Smooth muscle cell (in vitro differentiated cells): ENCODE data around the gene SPNS2. TPM values are rescaled to one million over a fixed set of nuclear protein-coding genes. Genes with fewer than 3 reads are reported as not detected.

ENCODE experiments used
- DNase-seq: peaks from one replicate; lab custom pipeline; 2025; ENCODE audit not compliant: unreplicated experiment; lab: John Stamatoyannopoulos, UW
- H2AFZ ChIP-seq: fragments of 200-600 bp; sonication (generic); 2 replicates; pipeline ENCODE4 v1.6.0; 2016; ENCODE audit warnings: antibody characterized with exemption, low read depth, mild to moderate bottlenecking
- H3F3A ChIP-seq: fragments of 200-600 bp; sonication (generic); 2 replicates; pipeline ENCODE4 v1.6.0; 2017; ENCODE audit warnings: antibody characterized with exemption, low read depth
- H3K27ac ChIP-seq: fragments of 200-600 bp; sonication (generic); 2 replicates; pipeline ENCODE4 v1.5.1; 2016; ENCODE audit warnings: low read depth, mild to moderate bottlenecking
- H3K27me3 ChIP-seq: fragments of 200-600 bp; sonication (generic); 2 replicates; pipeline ENCODE4 v1.6.1; 2016; ENCODE audit warnings: low read depth, mild to moderate bottlenecking
- H3K36me3 ChIP-seq: fragments of 200-600 bp; sonication (generic); 2 replicates; pipeline ENCODE4 v1.5.1; 2016; ENCODE audit warnings: low read depth
- H3K4me1 ChIP-seq: fragments of 200-600 bp; sonication (generic); 2 replicates; pipeline ENCODE4 v1.5.1; 2016; ENCODE audit warnings: low read depth
- H3K4me2 ChIP-seq: fragments of 200-600 bp; sonication (generic); 2 replicates; pipeline ENCODE4 v1.6.0; 2016; ENCODE audit warnings: mild to moderate bottlenecking
- H3K4me3 ChIP-seq: fragments of 200-600 bp; sonication (generic); 2 replicates; pipeline ENCODE4 v1.5.1; 2016; ENCODE audit warnings: mild to moderate bottlenecking
- H3K79me2 ChIP-seq: fragments of 200-600 bp; sonication (generic); 2 replicates; pipeline ENCODE4 v1.6.0; 2016; ENCODE audit warnings: low read depth, mild to moderate bottlenecking
- H3K9ac ChIP-seq: fragments of 200-600 bp; sonication (generic); 2 replicates; pipeline ENCODE4 v1.6.0; 2016; ENCODE audit warnings: low read depth
- H3K9me3 ChIP-seq: fragments of 200-600 bp; sonication (generic); replicated peaks from 2 replicates; pipeline ENCODE4 v1.5.1; 2016; ENCODE audit warnings: low read depth
- H4K20me1 ChIP-seq: fragments of 200-600 bp; sonication (generic); 2 replicates; pipeline ENCODE4 v1.6.0; 2016; ENCODE audit warnings: low read depth
- WGBS: methylation state at CpG from one replicate; pipeline ENCODE4 v1.1.7; 2016; ENCODE audit warnings: low lambda C conversion rate; 5-methylcytosine and 5-hydroxymethylcytosine counted together
- polyA plus RNA-seq: library from polyadenylated mRNA; unstranded; fragments of >200 nt; fragmentation: Nextera tagmentation; extraction: Ambion mirVana; gene quantifications from 2 replicates; pipeline ENCODE4 v1.2.1, GENCODE V29; 2016
- total RNA-seq: library from RNA; depleted of rRNA; stranded (reverse); fragments of >200 nt; gene quantifications from 2 replicates; pipeline ENCODE4 v1.2.3, GENCODE V29; 2014
- TF ChIP-seq, protein P1 (sequence below): fragments of 200-600 bp; sonication (generic); IDR thresholded peaks from 2 replicates; pipeline ENCODE4 v1.5.1; 2017; ENCODE audit warnings: borderline replicate concordance, mild to moderate bottlenecking, antibody characterized with exemption; ENCODE audit not compliant: insufficient read depth, poor library complexity, severe bottlenecking

Gene SPNS2
- total and polyA plus RNA-seq, 2 experiments from 2014 or later = 5.1 to 16.5 TPM

DNA sequence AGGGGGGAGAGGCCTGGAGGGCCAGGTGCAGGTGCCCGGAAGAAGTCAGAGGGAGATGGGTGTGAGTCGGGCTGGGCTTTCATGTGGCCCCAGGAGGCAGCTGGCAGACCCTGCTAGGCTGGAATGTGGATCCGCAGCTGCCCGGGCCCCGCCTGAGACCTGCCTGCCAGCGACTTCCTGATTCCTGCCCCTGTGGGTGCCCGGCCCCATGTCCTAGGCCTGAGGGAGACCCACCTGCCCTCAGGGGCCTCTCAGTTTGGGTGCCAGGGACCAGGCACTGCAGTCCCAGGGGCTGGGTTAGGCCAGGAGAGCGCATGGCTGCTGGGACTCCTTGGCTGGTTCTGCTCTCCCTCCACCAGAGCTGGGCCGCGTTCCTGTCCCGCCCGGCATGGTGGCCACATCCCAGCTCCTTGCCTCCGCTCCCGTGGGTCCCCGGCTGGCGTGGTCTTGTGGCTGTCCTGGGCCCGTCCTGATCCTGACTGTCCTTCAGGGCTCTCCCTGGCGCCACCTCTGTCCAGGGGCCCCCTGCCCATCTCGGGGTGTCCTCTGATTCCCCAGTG lies 22.1 kb upstream of the SPNS2 start:
- Histone ChIP-seq H3K79me2 (no peaks in the 10 kb centered on the region), H3K4me1 (peaks cover 14% of the 10 kb centered on the region), H3F3A (no peaks in the 10 kb centered on the region), H3K36me3 (no peaks in the 10 kb centered on the region), H3K9ac (no peak overlapping the region), H3K9me3 (no peaks in the 10 kb centered on the region), H3K27me3 (no peaks in the 10 kb centered on the region), H3K27ac (no peak overlapping the region), H3K4me3 (no peak overlapping the region), H3K4me2 (no peak overlapping the region), H4K20me1 (no peaks in the 10 kb centered on the region), H2AFZ (no peak overlapping the region)
- TF ChIP-seq, protein P1, sequence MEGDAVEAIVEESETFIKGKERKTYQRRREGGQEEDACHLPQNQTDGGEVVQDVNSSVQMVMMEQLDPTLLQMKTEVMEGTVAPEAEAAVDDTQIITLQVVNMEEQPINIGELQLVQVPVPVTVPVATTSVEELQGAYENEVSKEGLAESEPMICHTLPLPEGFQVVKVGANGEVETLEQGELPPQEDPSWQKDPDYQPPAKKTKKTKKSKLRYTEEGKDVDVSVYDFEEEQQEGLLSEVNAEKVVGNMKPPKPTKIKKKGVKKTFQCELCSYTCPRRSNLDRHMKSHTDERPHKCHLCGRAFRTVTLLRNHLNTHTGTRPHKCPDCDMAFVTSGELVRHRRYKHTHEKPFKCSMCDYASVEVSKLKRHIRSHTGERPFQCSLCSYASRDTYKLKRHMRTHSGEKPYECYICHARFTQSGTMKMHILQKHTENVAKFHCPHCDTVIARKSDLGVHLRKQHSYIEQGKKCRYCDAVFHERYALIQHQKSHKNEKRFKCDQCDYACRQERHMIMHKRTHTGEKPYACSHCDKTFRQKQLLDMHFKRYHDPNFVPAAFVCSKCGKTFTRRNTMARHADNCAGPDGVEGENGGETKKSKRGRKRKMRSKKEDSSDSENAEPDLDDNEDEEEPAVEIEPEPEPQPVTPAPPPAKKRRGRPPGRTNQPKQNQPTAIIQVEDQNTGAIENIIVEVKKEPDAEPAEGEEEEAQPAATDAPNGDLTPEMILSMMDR = no peak
- DNase-seq = no peak
- WGBS = 84% methylated on average over 15 of the region's 19 CpGs

DNA sequence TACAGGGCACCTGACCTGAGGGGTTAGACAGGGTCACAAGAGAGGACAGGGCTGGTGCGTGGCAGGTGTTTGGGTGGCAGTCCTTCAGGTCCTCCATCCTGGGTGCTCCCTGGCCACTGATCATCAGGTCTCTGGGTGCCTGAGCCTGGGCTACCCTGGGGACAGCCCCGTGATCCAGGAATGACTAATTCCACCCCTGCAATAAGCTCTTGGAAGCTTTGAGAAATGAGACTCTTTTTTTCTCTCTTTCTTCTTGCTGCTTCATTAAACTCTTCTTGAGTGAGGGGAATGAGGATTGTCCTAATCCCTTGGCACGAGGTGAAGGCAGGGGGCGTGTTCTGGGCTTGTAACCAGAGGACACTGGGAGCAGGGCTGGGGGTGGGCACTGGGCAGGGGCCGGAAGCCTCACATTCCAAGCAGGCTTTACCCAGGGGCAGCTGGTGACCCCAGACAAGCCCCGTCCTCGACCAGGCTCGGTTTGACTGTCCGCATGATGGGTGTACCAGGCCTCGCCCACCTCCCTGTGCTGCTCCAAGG lies 21.4 kb upstream of the SPNS2 start:
- no peaks in the 10 kb centered on the region for H3K27me3 ChIP-seq
- no peak overlapping the region for H3K9ac ChIP-seq
- no peak overlapping the region for H3K4me3 ChIP-seq
- H3F3A ChIP-seq = no peaks in the 10 kb centered on the region
- H3K27ac ChIP-seq = no peak overlapping the region
- no peaks in the 10 kb centered on the region for H4K20me1 ChIP-seq
- no peak overlapping the region for H3K4me2 ChIP-seq
- no peaks in the 10 kb centered on the region for H3K79me2 ChIP-seq
- TF ChIP-seq, protein P1 = no peak
- H3K36me3 ChIP-seq = no peaks in the 10 kb centered on the region
- no peak for DNase-seq
- no peaks in the 10 kb centered on the region for H3K9me3 ChIP-seq
- peaks cover 14% of the 10 kb centered on the region for H3K4me1 ChIP-seq
- 73% methylated on average over 10 of the region's 10 CpGs for WGBS
- H2AFZ ChIP-seq = no peak overlapping the region

DNA sequence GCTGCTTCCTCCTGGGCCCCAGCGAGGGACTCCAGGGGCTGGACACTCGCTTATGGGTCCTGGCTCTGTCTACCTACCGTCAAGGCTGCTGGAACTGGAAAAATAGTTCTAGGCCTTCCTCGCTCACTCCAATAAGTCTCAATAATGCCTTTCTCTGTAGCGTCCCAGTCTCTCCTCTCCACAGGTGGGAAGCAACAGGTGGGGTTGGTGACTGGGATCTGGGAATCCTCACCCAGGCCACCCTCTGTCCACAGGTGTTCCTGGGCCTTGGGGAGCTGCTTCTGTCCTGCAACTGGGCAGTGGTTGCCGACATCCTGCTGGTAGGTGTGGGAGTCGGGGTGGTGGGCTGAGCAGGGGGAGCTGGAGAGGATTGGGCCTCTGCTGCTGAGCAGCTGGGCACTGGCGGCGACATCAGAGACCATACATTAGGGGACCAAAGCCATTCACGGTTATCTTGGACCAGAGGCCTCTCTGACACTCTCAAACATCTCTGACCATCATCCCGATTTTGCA lies 20.3 kb upstream of the SPNS2 start:
- H3K9ac ChIP-seq = no peak overlapping the region
- no peaks in the 10 kb centered on the region for H4K20me1 ChIP-seq
- no peak overlapping the region for H3K27ac ChIP-seq
- no peak overlapping the region for H2AFZ ChIP-seq
- no peak overlapping the region for H3K4me3 ChIP-seq
- H3K36me3 ChIP-seq = no peaks in the 10 kb centered on the region
- TF ChIP-seq, protein P1 = no peak
- no peak for DNase-seq
- H3F3A ChIP-seq = no peaks in the 10 kb centered on the region
- WGBS = 92% methylated on average over 11 of the region's 11 CpGs
- H3K4me2 ChIP-seq = no peak overlapping the region
- H3K9me3 ChIP-seq = no peaks in the 10 kb centered on the region
- no peaks in the 10 kb centered on the region for H3K79me2 ChIP-seq
- no peaks in the 10 kb centered on the region for H3K27me3 ChIP-seq
- H3K4me1 ChIP-seq = peaks cover 14% of the 10 kb centered on the region
